K562 (cell line): Measurements from ENCODE around the gene HSPA14. TPM values are rescaled to one million over a fixed set of nuclear protein-coding genes. Genes with fewer than 3 reads are reported as not detected.

Source experiments
- ATAC-seq: fragments of 200-7000 bp; cut with Tn5 transposase; 3 replicates; pipeline ENCODE4 v1.9.1; 2020; ENCODE audit warnings: moderate library complexity
- BruUV-seq: library from RNA; stranded (reverse); fragments of 400-500 nt; replicated peaks from 2 replicates; lab custom pipeline; 2021; lab: Mats Ljungman, UMichigan
- CTCF ChIA-PET: fragments of 300-600 bp; formaldehyde crosslinking; extraction: SDS; loops from one replicate; lab custom pipeline; 2021; ENCODE audit warnings: low intra/inter-chr PET ratio; lab: Yijun Ruan, JAX
- POLR2A ChIA-PET: fragments of 300-600, 350-650 bp; sonication (Branson Sonifier 250); formaldehyde crosslinking; extraction: SDS; loops from one replicate; lab custom pipeline; 2021; ENCODE audit warnings: antibody characterized with exemption, inconsistent platforms; lab: Yijun Ruan, JAX
- DNase-seq, 4 experiments: peaks; one replicate each; pipeline versions ENCODE4 v3.0.0 to v3.0.0-alpha.2; 2011 to 2018; ENCODE audit warnings: low spot score in 3 of 4, mixed read lengths in 3 of 4; ENCODE audit errors: extremely low read depth in 1 of 4
- FAIRE-seq: peaks from 2 replicates; lab custom pipeline; 2011; peaks lifted over from hg19 to GRCh38; lab: Jason Lieb, UNC
- H2AFZ ChIP-seq: 2 replicates; pipeline ENCODE4 v1.6.0; 2011; ENCODE audit warnings: low read depth, low read length, control low read depth, inconsistent platforms
- H3K27ac ChIP-seq: fragments of 200-600 bp; 3 replicates; pipeline ENCODE4 v1.8.0; 2011; ENCODE audit warnings: low read depth, mild to moderate bottlenecking, control low read depth, inconsistent platforms, low read length, moderate library complexity, mixed read lengths; ENCODE audit errors: extremely low read depth
- H3K27me3 ChIP-seq, 2 experiments: fragments of 300-600 bp in 1 of 2; 2 replicates in 1 of 2; 3 replicates in 1 of 2; pipeline versions ENCODE4 v1.6.0 to v1.8.0; 2011; ENCODE audit warnings: inconsistent platforms in 2 of 2, low read length in 2 of 2, mild to moderate bottlenecking in 1 of 2, mixed read lengths in 1 of 2, moderate library complexity in 1 of 2; ENCODE audit not compliant: control insufficient read depth in 2 of 2, insufficient read depth in 2 of 2
- H3K36me3 ChIP-seq: fragments of 300-600 bp; 3 replicates; pipeline ENCODE4 v1.8.0; 2011; ENCODE audit warnings: mild to moderate bottlenecking, low read length, inconsistent platforms; ENCODE audit not compliant: control insufficient read depth, insufficient read depth
- H3K4me1 ChIP-seq, 2 experiments: fragments of 200-600 bp in 1 of 2; replicated peaks in 1 of 2; 2 replicates in 1 of 2; 3 replicates in 1 of 2; pipeline versions ENCODE4 v1.5.1 to v1.8.0; 2011; ENCODE audit warnings: inconsistent platforms in 2 of 2, low read length in 2 of 2, mild to moderate bottlenecking in 1 of 2, mixed read lengths in 1 of 2, moderate library complexity in 1 of 2; ENCODE audit not compliant: control insufficient read depth in 2 of 2, insufficient read depth in 2 of 2
- H3K4me2 ChIP-seq: 2 replicates; pipeline ENCODE4 v1.6.1; 2011; ENCODE audit warnings: low read length, control low read depth, inconsistent platforms, mixed read lengths; ENCODE audit not compliant: insufficient read depth
- H3K4me3 ChIP-seq: fragments of 200-600 bp; sonication (generic), shearing (Covaris generic); 2 replicates; pipeline ENCODE4 v1.5.1; 2016; ENCODE audit warnings: control low read depth, inconsistent platforms
- H3K79me2 ChIP-seq: fragments of 200-600 bp; 3 replicates; pipeline ENCODE4 v1.8.0; 2011; ENCODE audit warnings: low read length, inconsistent platforms; ENCODE audit not compliant: control insufficient read depth, insufficient read depth
- H3K9ac ChIP-seq, 2 experiments: 2 replicates each; pipeline versions ENCODE4 v1.6.0 to v1.6.1; 2011; ENCODE audit warnings: low read depth in 2 of 2, low read length in 2 of 2, control low read depth in 1 of 2, inconsistent platforms in 1 of 2, mild to moderate bottlenecking in 1 of 2, mixed read lengths in 1 of 2; ENCODE audit not compliant: insufficient read depth in 1 of 2
- H3K9me1 ChIP-seq: one replicate; pipeline ENCODE4 v1.6.0; 2011; ENCODE audit warnings: inconsistent platforms, mild to moderate bottlenecking, low read length, moderate library complexity; ENCODE audit not compliant: control insufficient read depth, insufficient read depth
- H3K9me3 ChIP-seq: replicated peaks from 2 replicates; pipeline ENCODE4 v1.5.1; 2011; ENCODE audit warnings: low read depth, low read length, inconsistent platforms; ENCODE audit not compliant: control insufficient read depth, insufficient read depth
- H4K20me1 ChIP-seq: replicated peaks from 2 replicates; pipeline ENCODE4 v1.6.1; 2011; ENCODE audit warnings: low read length, inconsistent platforms, mixed read lengths; ENCODE audit not compliant: control insufficient read depth, insufficient read depth
- ARID3B ChIP-seq: fragments of 250-450 bp; sonication (Bioruptor Pico); IDR thresholded peaks from 2 replicates; pipeline ENCODE4 v1.4.0; 2020; ENCODE audit warnings: borderline replicate concordance
- ASH1L ChIP-seq: fragments of 450-650 bp; IDR thresholded peaks from 2 replicates; pipeline ENCODE4 v1.6.1; 2018; ENCODE audit warnings: borderline replicate concordance, mild to moderate bottlenecking, low read depth; ENCODE audit not compliant: partially characterized antibody
- E2F3 ChIP-seq: fragments of 250-450 bp; sonication (Bioruptor Pico); IDR thresholded peaks from 2 replicates; pipeline ENCODE4 v1.4.0; 2020; ENCODE audit warnings: mild to moderate bottlenecking
- MITF ChIP-seq: IDR thresholded peaks from 2 replicates; pipeline ENCODE4 v1.6.1; 2014; ENCODE audit warnings: antibody characterized with exemption
- NFRKB ChIP-seq: fragments of 450-650 bp; IDR thresholded peaks from 2 replicates; pipeline ENCODE4 v1.6.1; 2016; ENCODE audit warnings: low read depth
- SRSF3 ChIP-seq: fragments of 200-400 bp; formaldehyde crosslinking; IDR thresholded peaks from 2 replicates; pipeline ENCODE4 v1.6.1; 2016; ENCODE audit warnings: mild to moderate bottlenecking, low read length, moderate library complexity; ENCODE audit not compliant: insufficient read depth
- TEAD1 ChIP-seq, 2 experiments: fragments of 450-650 bp in 1 of 2; sonication (generic) in 1 of 2; formaldehyde crosslinking; IDR thresholded peaks; 2 replicates each; pipeline versions ENCODE4 v1.4.0 to v1.8.0; 2020 to 2022; ENCODE audit warnings: mild to moderate bottlenecking in 2 of 2, missing genetic modification reagents in 1 of 2
- TEAD2 ChIP-seq: fragments of 450-650 bp; IDR thresholded peaks from 2 replicates; pipeline ENCODE4 v1.6.1; 2016; ENCODE audit warnings: missing genetic modification characterization, control low read depth, missing compliant biosample characterization
- ZNF586 ChIP-seq: fragments of 450-650 bp; formaldehyde crosslinking; conservative IDR thresholded peaks from 2 replicates; pipeline ENCODE4 v1.4.0; 2020; ENCODE audit warnings: mild to moderate bottlenecking, moderate library complexity
- ZNF668 ChIP-seq: fragments of 250-450 bp; sonication (Bioruptor Pico); IDR thresholded peaks from 2 replicates; pipeline ENCODE4 v1.8.0; 2022; ENCODE audit warnings: mild to moderate bottlenecking, inconsistent platforms
- WGBS: fragments of 100-300 bp; shearing (Covaris generic); methylation state at CpG from one replicate; pipeline ENCODE4 v1.1.6; 2016; ENCODE audit warnings: low coverage, mixed read lengths; ENCODE audit not compliant: insufficient coverage; ENCODE audit errors: missing lambda C conversion rate; 5-methylcytosine and 5-hydroxymethylcytosine counted together
- in situ Hi-C: fragments of 300-500 bp; cut with MboI; formaldehyde crosslinking; loops from 4 replicates; pipeline ENCODE4 v1.15.0; 2018; ENCODE audit warnings: inconsistent platforms, mixed read lengths
- intact Hi-C: fragments of 100-400 bp; cut with micrococcal nuclease; formaldehyde crosslinking; loops from 2 replicates; pipeline ENCODE4 v1.14.2; 2022
- polyA plus RNA-seq, 8 experiments: library from polyadenylated mRNA; depleted of rRNA in 4 of 8; stranded (reverse) in 5 of 8; unstranded in 3 of 8; fragments of >200 nt; fragmentation: Nextera tagmentation in 2 of 8; fragmentation: Illumina TruSeq in 1 of 8; extraction: Ambion mirVana in 2 of 8; extraction: Trizol in 1 of 8; gene quantifications; 2 replicates each; pipeline versions ENCODE4 v1.2.1 to v1.2.3, GENCODE V29; 2011 to 2014; ENCODE audit warnings: inconsistent platforms in 1 of 8, missing spikeins in 1 of 8
- total RNA-seq, 7 experiments: library from RNA; depleted of rRNA in 6 of 7; stranded (reverse); fragments of >200 nt in 6 of 7; fragmentation: Illumina TruSeq in 2 of 7; extraction: Trizol in 2 of 7; gene quantifications; 2 replicates each; pipeline versions ENCODE4 v1.2.1 to v1.2.3, GENCODE V29; 2011 to 2021; ENCODE audit warnings: low replicate concordance in 1 of 7

Gene HSPA14
- total and polyA plus RNA-seq, 9 of the 15 experiments (the other 6 are each of a cell fraction or from before 2014, with no cell fraction given), result 41.9 to 75.0 (median 63.2) TPM

DNA sequence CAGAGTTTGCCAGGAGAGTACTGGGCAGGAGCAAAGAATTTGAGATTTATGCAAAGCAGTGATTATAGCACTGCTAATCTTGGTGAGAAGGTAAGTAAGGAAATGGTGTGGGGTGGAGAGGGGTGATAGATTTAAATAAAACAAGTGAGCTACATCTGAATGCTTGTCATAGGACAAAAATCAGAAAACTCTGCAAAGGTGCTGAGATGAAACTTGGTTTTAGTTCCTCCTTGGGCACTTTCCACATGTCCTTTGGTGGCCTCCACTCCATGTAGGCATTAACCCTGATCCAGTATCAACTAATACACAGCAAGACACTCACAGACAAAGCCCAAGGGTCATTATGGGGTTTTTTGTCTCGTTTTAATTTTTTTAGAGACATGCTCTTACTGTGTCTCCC lies 37.7 kb upstream of the HSPA14 start:
- H3K9ac ChIP-seq, result no peak overlapping the region
- H3K27me3 ChIP-seq, result peaks cover 0 to 8% of the 10 kb centered on the region in 2 experiments; a peak in 4 of 5 replicates
- no peak overlapping the region for H3K4me2 ChIP-seq
- POLR2A ChIA-PET, result no interaction called here
- CTCF ChIA-PET, result no interaction called here
- DNase-seq (no peak), FAIRE-seq (no peak), ATAC-seq (no peak)
- no peak overlapping the region for H3K27ac ChIP-seq
- H3K9me3 ChIP-seq, result no peaks in the 10 kb centered on the region
- no TSS peak for BruUV-seq
- TF ChIP-seq E2F3 (CRISPR knock-in tag), result no peak
- no peak for TF ChIP-seq MITF
- no peak for TF ChIP-seq ARID3B (CRISPR knock-in tag)
- TF ChIP-seq ZNF668 (CRISPR knock-in tag), result no peak
- no peak for TF ChIP-seq ASH1L
- TF ChIP-seq TEAD1 (CRISPR knock-in tag; IDR thresholded peaks at IDR 0.05), result no peak
- no peak for TF ChIP-seq TEAD2
- no peak for TF ChIP-seq ZNF586 (CRISPR knock-in tag)
- no peak for TF ChIP-seq SRSF3
- no peak for TF ChIP-seq NFRKB
- H3K36me3 ChIP-seq, result no peaks in the 10 kb centered on the region
- no peaks in the 10 kb centered on the region for H3K4me1 ChIP-seq
- H2AFZ ChIP-seq, result no peak overlapping the region
- intact Hi-C loops (no loop called here), in situ Hi-C loops (no loop called here)
- H3K9me1 ChIP-seq, result no peaks in the 10 kb centered on the region
- H4K20me1 ChIP-seq, result no peaks in the 10 kb centered on the region; the same call in 1 of the 2 replicates
- no peak overlapping the region for H3K4me3 ChIP-seq
- 0% methylated on average over 1 of the region's 1 CpG for WGBS
- H3K79me2 ChIP-seq, result no peaks in the 10 kb centered on the region
